Gastroesophageal sphincter (tissue), 3 donors: ENCODE measurements around the gene ADGRD2.

Source experiments
- CTCF ChIP-seq, 4 experiments: fragments of 200-600 bp in 2 of 4; fragments of 450-650 bp in 2 of 4; sonication (generic) in 1 of 4; IDR thresholded peaks; one replicate each; pipeline ENCODE4 v1.5.1; 2017 to 2019; ENCODE audit warnings: antibody characterized with exemption in 4 of 4, mild to moderate bottlenecking in 2 of 4, moderate library complexity in 2 of 4
- EP300 ChIP-seq: sonication (generic); formaldehyde crosslinking; IDR thresholded peaks from one replicate; pipeline ENCODE4 v1.6.1; 2017; ENCODE audit warnings: antibody characterized with exemption, mild to moderate bottlenecking
- POLR2A ChIP-seq, 2 donors: fragments of 450-650 bp; IDR thresholded peaks; one replicate each; pipeline ENCODE4 v1.6.1; 2017; ENCODE audit warnings: antibody characterized with exemption in 2 of 2, mild to moderate bottlenecking in 2 of 2, moderate library complexity in 1 of 2
- POLR2AphosphoS5 ChIP-seq: sonication (generic); formaldehyde crosslinking; IDR thresholded peaks from one replicate; pipeline ENCODE4 v1.6.1; 2017; ENCODE audit warnings: antibody characterized with exemption

- TF ChIP-seq CTCF (IDR thresholded peaks at IDR 0.05) (no peak), EP300 (no peak), POLR2AphosphoS5 (no peak), POLR2A (IDR thresholded peaks at IDR 0.05) (no peak)
Observed at GRCh38 chr9:124520206-124520596, 70.0 kb downstream of the ADGRD2 start.
